ENCODE data around the gene CFAP45. TPM values are rescaled to one million over a fixed set of nuclear protein-coding genes. Genes with fewer than 3 reads are reported as not detected.

CFAP45 gene
- total and polyA plus RNA-seq, 9 of the 15 experiments (the other 6 are each of a cell fraction or from before 2014, with no cell fraction given) = 0.65 to 2.4 (median 1.5) TPM

GRCh38 chr1:159924025-159924790, 24.2 kb upstream of the CFAP45 start (continued):
- TF ChIP-seq, protein P1, sequence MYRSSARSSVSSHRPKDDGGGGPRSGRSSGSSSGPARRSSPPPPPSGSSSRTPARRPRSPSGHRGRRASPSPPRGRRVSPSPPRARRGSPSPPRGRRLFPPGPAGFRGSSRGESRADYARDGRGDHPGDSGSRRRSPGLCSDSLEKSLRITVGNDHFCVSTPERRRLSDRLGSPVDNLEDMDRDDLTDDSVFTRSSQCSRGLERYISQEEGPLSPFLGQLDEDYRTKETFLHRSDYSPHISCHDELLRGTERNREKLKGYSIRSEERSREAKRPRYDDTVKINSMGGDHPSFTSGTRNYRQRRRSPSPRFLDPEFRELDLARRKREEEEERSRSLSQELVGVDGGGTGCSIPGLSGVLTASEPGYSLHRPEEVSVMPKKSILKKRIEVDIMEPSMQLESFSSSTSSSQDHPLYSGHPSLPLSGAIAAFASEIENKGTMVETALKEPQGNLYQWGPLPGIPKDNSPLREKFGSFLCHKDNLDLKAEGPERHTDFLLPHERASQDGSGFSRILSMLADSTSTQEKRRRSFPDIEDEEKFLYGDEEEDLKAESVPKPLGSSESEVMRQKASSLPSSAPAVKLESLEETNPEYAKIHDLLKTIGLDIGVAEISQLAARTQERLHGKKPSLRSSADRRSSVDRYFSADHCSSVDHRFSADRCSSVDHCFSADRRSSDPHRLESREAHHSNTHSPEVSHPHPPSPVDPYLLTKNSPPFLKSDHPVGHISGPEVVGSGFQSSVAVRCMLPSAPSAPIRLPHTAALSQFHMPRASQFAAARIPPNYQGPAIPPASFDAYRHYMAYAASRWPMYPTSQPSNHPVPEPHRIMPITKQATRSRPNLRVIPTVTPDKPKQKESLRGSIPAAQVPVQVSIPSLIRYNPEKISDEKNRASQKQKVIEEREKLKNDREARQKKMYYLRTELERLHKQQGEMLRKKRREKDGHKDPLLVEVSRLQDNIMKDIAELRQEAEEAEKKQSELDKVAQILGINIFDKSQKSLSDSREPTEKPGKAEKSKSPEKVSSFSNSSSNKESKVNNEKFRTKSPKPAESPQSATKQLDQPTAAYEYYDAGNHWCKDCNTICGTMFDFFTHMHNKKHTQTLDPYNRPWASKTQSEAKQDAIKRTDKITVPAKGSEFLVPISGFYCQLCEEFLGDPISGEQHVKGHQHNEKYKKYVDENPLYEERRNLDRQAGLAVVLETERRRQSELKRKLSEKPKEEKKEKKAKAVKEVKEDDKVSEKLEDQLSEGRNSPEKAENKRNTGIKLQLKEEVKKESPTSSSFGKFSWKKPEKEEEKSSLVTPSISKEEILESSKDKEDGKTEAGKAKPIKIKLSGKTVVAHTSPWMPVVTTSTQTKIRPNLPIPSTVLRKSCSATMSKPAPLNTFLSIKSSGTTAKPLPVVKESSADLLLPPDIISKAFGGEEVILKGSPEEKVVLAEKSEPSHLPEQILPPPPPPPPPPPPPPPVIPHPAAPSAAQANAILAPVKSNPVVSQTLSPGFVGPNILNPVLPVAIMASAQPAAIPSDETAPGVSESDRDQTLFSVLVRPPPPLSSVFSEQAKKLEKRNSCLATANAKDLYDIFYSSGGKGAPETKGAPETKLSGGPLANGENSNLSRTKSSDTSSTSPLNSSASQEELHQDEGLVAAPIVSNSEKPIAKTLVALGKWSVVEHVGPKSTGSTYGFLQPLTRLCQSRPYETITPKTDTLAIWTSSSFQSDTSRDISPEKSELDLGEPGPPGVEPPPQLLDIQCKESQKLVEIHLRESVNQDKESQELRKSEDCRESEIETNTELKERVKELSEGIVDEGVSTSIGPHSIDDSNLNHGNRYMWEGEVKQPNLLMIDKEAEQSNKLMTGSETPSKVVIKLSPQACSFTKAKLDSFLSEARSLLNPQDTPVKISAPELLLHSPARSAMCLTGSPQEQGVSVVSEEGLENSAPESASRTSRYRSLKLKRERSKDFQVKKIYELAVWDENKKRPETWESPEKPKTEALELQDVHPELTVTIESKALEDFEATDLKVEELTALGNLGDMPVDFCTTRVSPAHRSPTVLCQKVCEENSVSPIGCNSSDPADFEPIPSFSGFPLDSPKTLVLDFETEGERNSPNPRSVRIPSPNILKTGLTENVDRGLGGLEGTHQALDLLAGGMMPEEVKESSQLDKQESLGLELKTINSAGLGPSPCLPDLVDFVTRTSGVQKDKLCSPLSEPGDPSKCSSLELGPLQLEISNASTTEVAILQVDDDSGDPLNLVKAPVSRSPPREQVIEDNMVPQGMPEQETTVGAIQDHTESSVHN (IDR thresholded peaks at IDR 0.05; ENCODE audit: borderline replicate concordance in 1 of 2, low read depth in 1 of 2) = peak in 1 of 2 experiments; percentile 53; a peak in 1 of 4 replicates
- peak; percentile 9 for TF ChIP-seq PRPF4 (IDR thresholded peaks at IDR 0.05; ENCODE audit: insufficient read depth, low read depth, low read length, poor library complexity, severe bottlenecking)
- TF ChIP-seq, protein P2, sequence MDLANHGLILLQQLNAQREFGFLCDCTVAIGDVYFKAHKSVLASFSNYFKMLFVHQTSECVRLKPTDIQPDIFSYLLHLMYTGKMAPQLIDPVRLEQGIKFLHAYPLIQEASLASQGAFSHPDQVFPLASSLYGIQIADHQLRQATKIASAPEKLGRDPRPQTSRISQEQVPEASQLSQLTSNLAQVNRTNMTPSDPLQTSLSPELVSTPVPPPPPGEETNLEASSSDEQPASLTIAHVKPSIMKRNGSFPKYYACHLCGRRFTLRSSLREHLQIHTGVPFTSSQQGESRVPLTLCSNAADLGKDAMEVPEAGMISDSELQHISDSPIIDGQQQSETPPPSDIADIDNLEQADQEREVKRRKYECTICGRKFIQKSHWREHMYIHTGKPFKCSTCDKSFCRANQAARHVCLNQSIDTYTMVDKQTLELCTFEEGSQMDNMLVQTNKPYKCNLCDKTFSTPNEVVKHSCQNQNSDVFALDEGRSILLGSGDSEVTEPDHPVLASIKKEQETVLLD (IDR thresholded peaks at IDR 0.05) = no peak
- no peak for TF ChIP-seq DIDO1 (tag; IDR thresholded peaks at IDR 0.05; ENCODE audit: low read depth)
- no peak for TF ChIP-seq ZNF512 (tag; IDR thresholded peaks at IDR 0.05)
- no peak for TF ChIP-seq ZNF12 (CRISPR knock-in tag; IDR thresholded peaks at IDR 0.05)
- TF ChIP-seq POLR2A (conservative IDR thresholded peaks at IDR 0.05) = peak; percentile 41; the same call in 1 of the 2 replicates
- TF ChIP-seq PYGO2 (tag; IDR thresholded peaks at IDR 0.05) = no peak
- TF ChIP-seq KLF16 (IDR thresholded peaks at IDR 0.05) = peak; percentile 53; the same call in 1 of the 2 replicates
- no peak for TF ChIP-seq MECOM (CRISPR knock-in tag; IDR thresholded peaks at IDR 0.05)
- peak; percentile 26 for TF ChIP-seq POLR2B (IDR thresholded peaks at IDR 0.05; ENCODE audit: low read depth, partially characterized antibody)
- TF ChIP-seq, protein P3, sequence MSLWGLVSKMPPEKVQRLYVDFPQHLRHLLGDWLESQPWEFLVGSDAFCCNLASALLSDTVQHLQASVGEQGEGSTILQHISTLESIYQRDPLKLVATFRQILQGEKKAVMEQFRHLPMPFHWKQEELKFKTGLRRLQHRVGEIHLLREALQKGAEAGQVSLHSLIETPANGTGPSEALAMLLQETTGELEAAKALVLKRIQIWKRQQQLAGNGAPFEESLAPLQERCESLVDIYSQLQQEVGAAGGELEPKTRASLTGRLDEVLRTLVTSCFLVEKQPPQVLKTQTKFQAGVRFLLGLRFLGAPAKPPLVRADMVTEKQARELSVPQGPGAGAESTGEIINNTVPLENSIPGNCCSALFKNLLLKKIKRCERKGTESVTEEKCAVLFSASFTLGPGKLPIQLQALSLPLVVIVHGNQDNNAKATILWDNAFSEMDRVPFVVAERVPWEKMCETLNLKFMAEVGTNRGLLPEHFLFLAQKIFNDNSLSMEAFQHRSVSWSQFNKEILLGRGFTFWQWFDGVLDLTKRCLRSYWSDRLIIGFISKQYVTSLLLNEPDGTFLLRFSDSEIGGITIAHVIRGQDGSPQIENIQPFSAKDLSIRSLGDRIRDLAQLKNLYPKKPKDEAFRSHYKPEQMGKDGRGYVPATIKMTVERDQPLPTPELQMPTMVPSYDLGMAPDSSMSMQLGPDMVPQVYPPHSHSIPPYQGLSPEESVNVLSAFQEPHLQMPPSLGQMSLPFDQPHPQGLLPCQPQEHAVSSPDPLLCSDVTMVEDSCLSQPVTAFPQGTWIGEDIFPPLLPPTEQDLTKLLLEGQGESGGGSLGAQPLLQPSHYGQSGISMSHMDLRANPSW (CRISPR knock-in tag; IDR thresholded peaks at IDR 0.05) = no peak
- no peak for TF ChIP-seq PTRF (tag; IDR thresholded peaks at IDR 0.05)

Data from K562 (cell line).